Endometrial microvascular endothelial cells (primary cell): ENCODE data around the gene TNFRSF4. TPM values are rescaled to one million over a fixed set of nuclear protein-coding genes. Genes with fewer than 3 reads are reported as not detected.
"Not testable (repeated sequence)": the region's sequence is repeated elsewhere in the genome, so short reads cannot be mapped to it uniquely, and the experiment has no call there.

Source experiments
- in situ Hi-C: cut with HindIII; loops from 2 replicates; pipeline ENCODE4 v1.10.0; 2017; ENCODE audit warnings: low sequenced_read_pairs, low pct_unique_long_range_greater_than_20kb; ENCODE audit errors: inconsistent ontology term
- total RNA-seq: library from RNA; depleted of rRNA; stranded (reverse); fragments of >200 nt; gene quantifications from one replicate; pipeline ENCODE4 v1.2.3, GENCODE V29; 2015; ENCODE audit errors: inconsistent ontology term

TNFRSF4 gene
- total RNA-seq: not detected

GRCh38 chr1:1213345-1214265 lies at the start of gene TNFRSF4:
TSS of gene TNFRSF4 (minus strand) at chr1:1214153. CDS start at chr1:1214127, 26 bp downstream.
- in situ Hi-C loops: no loop called here

DNA sequence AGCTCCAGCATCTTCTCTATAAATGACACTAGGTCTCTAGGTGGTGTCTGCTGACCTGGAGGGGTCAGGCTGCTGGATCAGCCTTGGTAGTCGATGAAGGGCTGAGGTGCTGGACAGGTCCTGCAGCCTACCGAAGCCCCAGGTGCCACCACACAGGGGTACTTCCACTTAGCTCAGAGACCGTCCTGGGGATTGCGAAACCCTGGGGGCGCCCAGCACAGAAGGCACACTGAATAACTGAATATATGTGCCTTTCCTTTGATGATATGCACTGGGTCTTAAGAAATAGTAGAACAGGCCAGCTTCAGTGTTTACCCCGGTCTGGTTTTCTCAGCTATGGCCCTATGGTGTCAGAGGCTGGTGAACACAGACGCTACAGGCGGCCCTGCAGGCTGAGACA lies 48.8 kb upstream of the TNFRSF4 start:
- in situ Hi-C loops: no loop called here

DNA sequence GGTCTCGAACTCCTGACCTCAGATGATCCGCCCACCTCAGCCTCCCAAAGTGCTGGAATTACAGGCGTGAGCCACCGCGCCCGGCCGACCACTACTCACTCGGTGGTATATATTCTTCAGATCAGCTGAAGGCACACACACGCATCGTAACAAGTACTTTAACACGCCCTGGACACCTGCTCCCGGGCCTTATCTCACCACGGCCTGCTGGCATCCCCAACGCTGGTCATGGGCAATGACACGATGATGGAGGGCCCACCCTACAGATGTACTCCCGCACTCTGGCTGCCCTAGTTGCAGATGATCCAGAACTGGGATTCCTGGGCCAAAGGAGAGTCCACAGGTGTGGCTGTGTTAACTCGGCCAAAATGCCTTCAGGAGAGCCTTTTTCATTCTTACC lies 48.1 kb upstream of the TNFRSF4 start:
- in situ Hi-C loops: no loop called here

DNA sequence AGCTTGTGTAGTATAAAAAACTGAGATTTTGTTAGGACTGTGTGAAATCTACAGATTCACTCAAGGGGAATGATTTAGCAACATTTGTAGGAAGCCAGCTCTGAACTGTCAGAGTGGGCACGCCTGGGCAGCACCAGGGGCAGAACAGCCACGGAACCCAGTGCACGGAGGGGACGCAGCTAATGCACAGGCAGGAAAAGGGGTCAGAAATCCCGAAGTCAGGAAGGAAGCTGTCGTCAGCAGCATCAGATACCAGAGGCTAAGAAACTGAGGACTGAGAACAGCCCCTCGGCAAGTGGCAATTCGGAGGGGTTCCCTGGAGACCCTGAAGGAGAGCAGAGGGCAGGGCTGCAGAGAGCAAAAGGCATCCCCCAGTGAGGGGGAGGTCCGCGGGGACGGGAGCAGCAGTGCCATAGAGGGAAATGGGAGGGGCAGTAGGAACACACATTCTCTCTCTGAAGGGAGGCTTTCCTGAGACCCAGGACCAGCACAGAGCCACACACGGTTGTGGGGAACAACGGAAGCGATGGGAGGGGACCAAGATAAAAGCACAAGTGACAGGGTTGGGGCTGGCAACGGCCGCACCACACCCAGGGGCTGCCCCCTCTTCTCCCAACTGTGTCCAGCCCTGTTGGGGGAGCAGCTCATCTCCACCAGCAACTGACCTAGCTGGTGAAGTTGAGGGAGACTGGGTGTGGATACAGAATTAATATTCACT lies 47.0 kb upstream of the TNFRSF4 start:
- in situ Hi-C loops: no loop called here

GRCh38 chr1:1259951-1260600 lies 46.1 kb upstream of the TNFRSF4 start:
- in situ Hi-C loops: no loop called here

DNA sequence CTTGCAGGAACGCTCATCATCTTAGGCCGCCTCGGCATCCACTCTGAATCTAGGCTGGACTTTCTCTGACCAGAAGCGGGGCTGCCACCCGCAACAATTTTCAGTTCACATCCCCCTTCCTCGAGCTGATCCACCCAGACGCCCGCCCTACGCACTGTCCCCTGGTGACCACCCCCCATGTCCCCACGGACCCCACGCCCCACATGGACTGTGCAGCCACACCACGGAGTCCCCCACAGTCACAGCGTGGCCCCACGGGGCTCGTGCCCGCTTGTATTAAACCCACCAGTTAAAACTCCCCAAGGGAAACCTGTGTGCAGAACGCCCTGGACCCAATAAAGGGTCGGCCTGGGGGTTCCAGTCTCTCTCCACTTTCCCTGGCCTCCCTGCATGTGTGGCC lies 45.6 kb upstream of the TNFRSF4 start:
- in situ Hi-C loops: no loop called here

- in situ Hi-C loops: no loop called here
These were observed 45.2 kb upstream of the TNFRSF4 start for GRCh38 chr1:1259119-1259488.

- in situ Hi-C loops: no loop called here
These were observed 43.3 kb upstream of the TNFRSF4 start for GRCh38 chr1:1256956-1257871.

- in situ Hi-C loops: no loop called here
These were observed 41.7 kb upstream of the TNFRSF4 start for GRCh38 chr1:1255611-1256010.

- in situ Hi-C loops: no loop called here
These were observed 41.1 kb upstream of the TNFRSF4 start for GRCh38 chr1:1255078-1255477.

- in situ Hi-C loops: no loop called here
These were observed 40.7 kb upstream of the TNFRSF4 start for GRCh38 chr1:1254667-1254998.

GRCh38 chr1:1253972-1254666 lies 40.2 kb upstream of the TNFRSF4 start:
- in situ Hi-C loops: no loop called here

DNA sequence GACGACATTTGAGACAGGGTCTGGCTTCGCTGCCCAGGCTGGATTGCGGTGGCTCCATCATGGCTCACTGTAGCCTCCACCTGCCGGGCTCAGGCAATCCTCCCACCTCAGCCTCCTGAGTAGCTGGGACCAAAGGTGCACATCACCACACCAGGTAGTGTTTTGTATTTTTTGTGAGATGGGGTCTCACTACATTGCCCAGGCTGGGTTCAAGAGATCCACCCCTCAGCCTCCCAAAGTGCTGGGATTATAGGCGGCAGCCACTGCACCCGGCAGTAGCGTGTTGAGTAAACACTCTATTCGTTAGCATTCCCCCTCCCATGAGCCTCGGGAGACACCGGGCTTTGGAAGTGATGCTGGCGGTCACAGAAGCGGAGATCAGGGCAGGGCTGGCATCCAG lies 39.4 kb upstream of the TNFRSF4 start:
- in situ Hi-C loops: no loop called here

- in situ Hi-C loops: no loop called here
These were observed 36.9 kb upstream of the TNFRSF4 start for GRCh38 chr1:1250786-1251284.

DNA sequence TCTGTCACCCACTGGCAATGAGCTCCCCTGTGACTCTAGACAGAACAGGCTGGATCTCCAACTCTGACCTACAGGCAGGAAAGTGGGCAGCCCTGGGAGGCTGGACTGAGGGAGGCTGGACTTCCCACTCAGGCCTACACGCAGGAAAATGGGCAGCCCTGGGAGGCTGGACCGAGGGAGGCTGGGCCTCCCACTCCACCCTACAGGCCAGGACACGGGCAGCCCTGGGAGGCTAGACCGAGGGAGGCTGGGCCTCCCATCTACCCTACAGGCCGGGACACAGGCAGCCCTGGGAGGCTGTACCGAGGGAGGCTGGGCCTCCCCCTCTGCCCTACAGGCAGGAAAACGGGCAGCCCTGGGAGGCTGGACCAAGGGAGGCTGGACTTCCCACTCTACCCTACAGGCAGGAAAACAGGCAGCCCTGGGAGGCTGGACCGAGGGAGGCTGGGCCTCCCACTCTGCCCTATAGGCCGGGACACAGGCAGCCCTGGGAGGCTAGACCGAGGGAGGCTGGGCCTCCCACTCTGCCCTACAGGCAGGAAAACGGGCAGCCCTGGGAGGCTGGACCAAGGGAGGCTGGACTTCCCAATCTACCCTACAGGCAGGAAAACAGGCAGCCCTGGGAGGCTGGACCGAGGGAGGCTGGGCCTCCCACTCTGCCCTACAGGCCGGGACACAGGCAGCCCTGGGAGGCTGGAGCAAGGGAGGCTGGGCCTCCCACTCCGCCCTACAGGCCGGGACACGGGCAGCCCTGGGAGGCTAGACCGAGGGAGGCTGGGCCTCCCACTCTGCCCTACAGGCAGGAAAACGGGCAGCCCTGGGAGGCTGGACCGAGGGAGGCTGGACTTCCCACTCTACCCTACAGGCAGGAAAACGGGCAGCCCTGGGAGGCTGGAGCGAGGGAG lies 34.3 kb upstream of the TNFRSF4 start:
- in situ Hi-C loops: not testable (repeated sequence)

DNA sequence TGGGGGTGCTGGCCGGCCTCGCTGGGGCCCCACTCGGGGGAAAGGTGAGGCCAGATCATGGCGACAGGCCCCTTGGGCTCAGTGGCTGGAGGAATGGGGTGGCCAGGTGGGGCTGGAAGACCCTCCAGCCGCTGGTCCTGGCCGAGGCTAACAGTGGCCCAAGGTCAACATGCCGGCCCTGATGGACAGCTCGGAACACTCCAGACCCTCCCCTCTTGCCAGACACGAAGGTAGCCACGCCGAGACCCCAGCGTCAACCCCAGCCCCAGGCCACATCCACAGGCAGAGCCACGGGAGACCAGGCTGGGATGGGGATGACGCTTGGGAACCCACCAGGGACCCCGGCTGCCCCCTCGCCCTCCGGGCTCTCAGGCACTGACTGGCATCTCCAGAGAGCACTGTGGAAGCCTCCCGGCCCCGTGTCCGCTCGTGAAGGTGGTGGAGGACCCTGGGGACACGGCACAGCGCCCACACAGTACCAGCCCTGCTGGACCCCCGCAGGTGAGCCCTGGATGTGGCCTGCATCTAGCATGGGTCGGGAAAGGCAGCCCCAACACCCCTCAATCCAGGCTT lies 33.5 kb upstream of the TNFRSF4 start:
- in situ Hi-C loops: no loop called here
